Astrocyte (in vitro differentiated cells and primary cell): Measurements from ENCODE around the gene PTPN3. TPM values are rescaled to one million over a fixed set of nuclear protein-coding genes. Genes with fewer than 3 reads are reported as not detected.
A peak's percentile ranks its signal among the peaks of the same experiment; 100 is the strongest.

ENCODE experiments used
- DNase-seq: peaks from one replicate; pipeline ENCODE4 v3.0.0-alpha.2; 2010; ENCODE audit warnings: low read depth
- FAIRE-seq: peaks from 2 replicates; lab custom pipeline; 2011; peaks lifted over from hg19 to GRCh38; lab: Jason Lieb, UNC
- H2AFZ ChIP-seq: 2 replicates; pipeline ENCODE4 v1.6.0; 2012; ENCODE audit warnings: low read depth, low read length, inconsistent platforms
- H3K27ac ChIP-seq: 2 replicates; pipeline ENCODE4 v1.5.1; 2011; ENCODE audit warnings: low read depth, low read length, inconsistent platforms
- H3K27me3 ChIP-seq: 2 replicates; pipeline ENCODE4 v1.6.0; 2011; ENCODE audit warnings: low read length, inconsistent platforms; ENCODE audit not compliant: insufficient read depth
- H3K36me3 ChIP-seq: 2 replicates; pipeline ENCODE4 v1.5.1; 2011; ENCODE audit warnings: low read length, inconsistent platforms; ENCODE audit not compliant: insufficient read depth
- H3K4me1 ChIP-seq: 2 replicates; pipeline ENCODE4 v1.5.1; 2011; ENCODE audit warnings: low read length, inconsistent platforms; ENCODE audit not compliant: insufficient read depth
- H3K4me2 ChIP-seq: 2 replicates; pipeline ENCODE4 v1.6.0; 2012; ENCODE audit warnings: low read length, inconsistent platforms
- H3K4me3 ChIP-seq: 2 replicates; pipeline ENCODE4 v1.5.1; 2011; ENCODE audit warnings: low read depth, mild to moderate bottlenecking, low read length, inconsistent platforms; ENCODE audit not compliant: insufficient read depth
- H3K79me2 ChIP-seq: 2 replicates; pipeline ENCODE4 v1.6.0; 2012; ENCODE audit warnings: mild to moderate bottlenecking, low read length, inconsistent platforms; ENCODE audit not compliant: insufficient read depth
- H3K9ac ChIP-seq: 2 replicates; pipeline ENCODE4 v1.6.0; 2012; ENCODE audit warnings: mild to moderate bottlenecking, low read length, inconsistent platforms
- H3K9me3 ChIP-seq: 2 replicates; pipeline ENCODE4 v1.5.1; 2012; ENCODE audit warnings: low read depth, mild to moderate bottlenecking, low read length, inconsistent platforms; ENCODE audit not compliant: insufficient read depth
- H4K20me1 ChIP-seq: 2 replicates; pipeline ENCODE4 v1.6.0; 2012; ENCODE audit warnings: low read length, inconsistent platforms; ENCODE audit not compliant: insufficient read depth
- H3K27ac Mint-ChIP-seq: one replicate; pipeline ENCODE4 v1.8.0; 2021; ENCODE audit warnings: mild to moderate bottlenecking, mixed read lengths; ENCODE audit not compliant: unreplicated experiment
- H3K27me3 Mint-ChIP-seq: one replicate; pipeline ENCODE4 v1.8.0; 2021; ENCODE audit warnings: low read depth, mixed read lengths; ENCODE audit not compliant: unreplicated experiment
- H3K36me3 Mint-ChIP-seq: one replicate; pipeline ENCODE4 v1.8.0; 2021; ENCODE audit warnings: low read depth, mixed read lengths; ENCODE audit not compliant: unreplicated experiment
- H3K4me1 Mint-ChIP-seq: one replicate; pipeline ENCODE4 v1.8.0; 2021; ENCODE audit warnings: low read depth, mixed read lengths; ENCODE audit not compliant: unreplicated experiment
- H3K4me3 Mint-ChIP-seq: one replicate; pipeline ENCODE4 v1.8.0; 2021; ENCODE audit warnings: mild to moderate bottlenecking, moderate library complexity, mixed read lengths; ENCODE audit not compliant: unreplicated experiment
- H3K9me3 Mint-ChIP-seq: one replicate; pipeline ENCODE4 v1.8.0; 2021; ENCODE audit warnings: mild to moderate bottlenecking, mixed read lengths; ENCODE audit not compliant: unreplicated experiment
- EZH2 ChIP-seq: IDR thresholded peaks from 2 replicates; pipeline ENCODE4 v1.6.1; 2012; ENCODE audit warnings: mild to moderate bottlenecking, low read length, inconsistent platforms; ENCODE audit not compliant: insufficient read depth
- total RNA-seq: library from RNA; stranded (reverse); gene quantifications from 2 replicates; pipeline ENCODE4 v1.2.1, GENCODE V29; 2021
- TF ChIP-seq, protein P1 (sequence below): IDR thresholded peaks from 2 replicates; pipeline ENCODE4 v1.5.1; 2011; ENCODE audit warnings: low read depth, mild to moderate bottlenecking, inconsistent platforms, low read length, moderate library complexity; ENCODE audit not compliant: insufficient read depth

PTPN3 gene
- total RNA-seq, 1 donor from 2014 or later, result 1.1 TPM

DNA sequence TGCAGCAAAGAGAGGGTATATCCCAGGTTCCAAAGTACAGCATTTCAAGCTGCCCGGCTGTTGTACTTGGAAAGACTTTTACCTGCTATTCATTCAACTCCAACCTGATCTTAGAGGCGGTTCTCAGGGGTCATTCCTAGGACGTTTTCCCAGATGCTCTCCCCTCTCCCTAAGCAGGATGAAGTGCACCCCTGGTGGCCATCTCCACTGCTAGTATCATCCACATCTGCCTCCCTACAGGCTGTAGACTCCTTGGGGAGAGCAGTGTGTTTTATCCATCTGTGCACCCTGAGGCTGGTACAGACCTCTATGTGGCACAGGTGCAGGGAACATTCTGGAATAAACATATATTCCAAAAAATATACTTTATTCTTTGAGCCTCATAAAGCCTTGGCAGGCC lies 56.8 kb downstream of the PTPN3 start:
- TF ChIP-seq EZH2, result no peak
- TF ChIP-seq, protein P1, sequence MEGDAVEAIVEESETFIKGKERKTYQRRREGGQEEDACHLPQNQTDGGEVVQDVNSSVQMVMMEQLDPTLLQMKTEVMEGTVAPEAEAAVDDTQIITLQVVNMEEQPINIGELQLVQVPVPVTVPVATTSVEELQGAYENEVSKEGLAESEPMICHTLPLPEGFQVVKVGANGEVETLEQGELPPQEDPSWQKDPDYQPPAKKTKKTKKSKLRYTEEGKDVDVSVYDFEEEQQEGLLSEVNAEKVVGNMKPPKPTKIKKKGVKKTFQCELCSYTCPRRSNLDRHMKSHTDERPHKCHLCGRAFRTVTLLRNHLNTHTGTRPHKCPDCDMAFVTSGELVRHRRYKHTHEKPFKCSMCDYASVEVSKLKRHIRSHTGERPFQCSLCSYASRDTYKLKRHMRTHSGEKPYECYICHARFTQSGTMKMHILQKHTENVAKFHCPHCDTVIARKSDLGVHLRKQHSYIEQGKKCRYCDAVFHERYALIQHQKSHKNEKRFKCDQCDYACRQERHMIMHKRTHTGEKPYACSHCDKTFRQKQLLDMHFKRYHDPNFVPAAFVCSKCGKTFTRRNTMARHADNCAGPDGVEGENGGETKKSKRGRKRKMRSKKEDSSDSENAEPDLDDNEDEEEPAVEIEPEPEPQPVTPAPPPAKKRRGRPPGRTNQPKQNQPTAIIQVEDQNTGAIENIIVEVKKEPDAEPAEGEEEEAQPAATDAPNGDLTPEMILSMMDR, result peak; percentile 24
- FAIRE-seq, result no peak
- Histone ChIP-seq H2AFZ (no peak overlapping the region), H4K20me1 (no peaks in the 10 kb centered on the region), H3K79me2 (no peaks in the 10 kb centered on the region), H3K9me3 (no peaks in the 10 kb centered on the region), H3K4me1 (no peaks in the 10 kb centered on the region), H3K36me3 (no peaks in the 10 kb centered on the region), H3K4me2 (peak overlapping the region; percentile 31), H3K9ac (peak overlapping the region; percentile 55), H3K4me3 (no peak overlapping the region), H3K27ac (no peak overlapping the region), H3K27me3 (peaks cover 6% of the 10 kb centered on the region)
- no peak overlapping the region for H3K27ac Mint-ChIP-seq
- no peak overlapping the region for H3K4me3 Mint-ChIP-seq
- H3K9me3 Mint-ChIP-seq, result no peaks in the 10 kb centered on the region
- DNase-seq, result no peak
- H3K36me3 Mint-ChIP-seq, result no peaks in the 10 kb centered on the region
- H3K4me1 Mint-ChIP-seq, result peaks cover 2% of the 10 kb centered on the region
- H3K27me3 Mint-ChIP-seq, result peaks cover 3% of the 10 kb centered on the region

DNA sequence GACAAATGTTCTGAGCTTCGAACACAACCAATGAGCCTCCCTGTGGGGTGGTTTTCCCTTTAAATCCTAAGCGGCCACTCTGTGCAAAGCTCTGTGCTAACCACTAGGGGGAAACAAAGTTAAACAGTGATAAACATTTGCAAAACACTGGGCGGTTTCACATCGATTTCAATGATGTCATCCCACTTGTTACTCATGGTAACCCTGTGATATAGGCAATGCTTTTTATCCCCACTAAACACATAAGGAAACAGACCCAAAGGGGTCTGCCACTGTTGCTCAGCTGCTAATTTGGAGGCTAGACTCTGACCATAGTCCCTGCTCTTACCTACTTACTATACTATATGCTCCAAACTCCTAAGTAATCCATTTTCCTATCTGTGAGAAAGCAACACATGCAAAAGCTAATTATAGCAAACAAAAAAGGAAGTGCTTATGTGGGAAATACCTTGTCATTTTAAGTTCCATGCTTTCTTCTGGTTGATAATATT lies 57.3 kb downstream of the PTPN3 start:
- Histone ChIP-seq H4K20me1 (no peaks in the 10 kb centered on the region), H3K79me2 (no peaks in the 10 kb centered on the region), H3K4me1 (no peaks in the 10 kb centered on the region), H3K9ac (peak overlapping the region; percentile 55), H3K27me3 (peaks cover 6% of the 10 kb centered on the region), H3K36me3 (no peaks in the 10 kb centered on the region), H3K4me2 (peak overlapping the region; percentile 31), H2AFZ (no peak overlapping the region), H3K4me3 (no peak overlapping the region), H3K9me3 (no peaks in the 10 kb centered on the region), H3K27ac (no peak overlapping the region)
- FAIRE-seq (peak; percentile 72), DNase-seq (peak; percentile 79)
- H3K27ac Mint-ChIP-seq, result peak overlapping the region; percentile 84
- TF ChIP-seq, protein P1, result peak; percentile 99
- TF ChIP-seq EZH2, result no peak
- peaks cover 3% of the 10 kb centered on the region for H3K27me3 Mint-ChIP-seq
- no peak overlapping the region for H3K4me3 Mint-ChIP-seq
- no peaks in the 10 kb centered on the region for H3K9me3 Mint-ChIP-seq
- H3K4me1 Mint-ChIP-seq, result peaks cover 2% of the 10 kb centered on the region
- H3K36me3 Mint-ChIP-seq, result no peaks in the 10 kb centered on the region

DNA sequence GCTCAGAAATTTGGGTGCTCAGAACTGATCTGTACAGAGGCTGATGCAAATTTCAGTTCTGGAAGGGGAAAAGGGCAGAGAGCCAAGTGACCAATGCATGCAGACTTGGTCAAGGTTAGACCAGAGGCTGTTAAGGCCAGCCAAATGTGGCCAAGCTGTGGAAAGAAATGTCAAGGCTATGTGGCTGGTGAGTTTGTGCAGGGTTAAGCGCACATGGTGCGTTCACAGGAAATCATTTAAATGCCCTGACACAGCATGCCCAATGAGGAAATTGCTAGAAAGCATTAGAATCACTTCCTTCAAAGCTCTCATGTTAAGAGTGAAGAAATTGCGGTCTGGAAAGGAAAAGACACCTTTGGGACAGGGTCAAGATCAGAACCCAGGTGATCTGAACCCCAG lies 58.0 kb downstream of the PTPN3 start:
- H2AFZ ChIP-seq, result no peak overlapping the region
- H3K4me1 ChIP-seq, result no peaks in the 10 kb centered on the region
- Mint-ChIP-seq H3K27me3 (peaks cover 3% of the 10 kb centered on the region), H3K27ac (no peak overlapping the region), H3K4me3 (no peak overlapping the region), H3K4me1 (peaks cover 2% of the 10 kb centered on the region), H3K36me3 (no peaks in the 10 kb centered on the region), H3K9me3 (no peaks in the 10 kb centered on the region)
- no peak overlapping the region for H3K9ac ChIP-seq
- no peak for DNase-seq
- no peak overlapping the region for H3K4me2 ChIP-seq
- H4K20me1 ChIP-seq, result no peaks in the 10 kb centered on the region
- no peak for FAIRE-seq
- H3K9me3 ChIP-seq, result no peaks in the 10 kb centered on the region
- no peaks in the 10 kb centered on the region for H3K79me2 ChIP-seq
- TF ChIP-seq, protein P1, result no peak
- no peak for TF ChIP-seq EZH2
- no peak overlapping the region for H3K4me3 ChIP-seq
- no peaks in the 10 kb centered on the region for H3K36me3 ChIP-seq
- H3K27me3 ChIP-seq, result peaks cover 6% of the 10 kb centered on the region
- no peak overlapping the region for H3K27ac ChIP-seq
